ENCODE results near the gene TCEAL9.
"Not testable (repeated sequence)": the region's sequence is repeated elsewhere in the genome, so short reads cannot be mapped to it uniquely, and the experiment has no call there.

TCEAL9 gene

GRCh38 chrX:103384672-103385071, 28.4 kb downstream of the TCEAL9 start:
- DNase-seq (ENCODE audit: low spot score), result no peak
- TF ChIP-seq, protein P1, sequence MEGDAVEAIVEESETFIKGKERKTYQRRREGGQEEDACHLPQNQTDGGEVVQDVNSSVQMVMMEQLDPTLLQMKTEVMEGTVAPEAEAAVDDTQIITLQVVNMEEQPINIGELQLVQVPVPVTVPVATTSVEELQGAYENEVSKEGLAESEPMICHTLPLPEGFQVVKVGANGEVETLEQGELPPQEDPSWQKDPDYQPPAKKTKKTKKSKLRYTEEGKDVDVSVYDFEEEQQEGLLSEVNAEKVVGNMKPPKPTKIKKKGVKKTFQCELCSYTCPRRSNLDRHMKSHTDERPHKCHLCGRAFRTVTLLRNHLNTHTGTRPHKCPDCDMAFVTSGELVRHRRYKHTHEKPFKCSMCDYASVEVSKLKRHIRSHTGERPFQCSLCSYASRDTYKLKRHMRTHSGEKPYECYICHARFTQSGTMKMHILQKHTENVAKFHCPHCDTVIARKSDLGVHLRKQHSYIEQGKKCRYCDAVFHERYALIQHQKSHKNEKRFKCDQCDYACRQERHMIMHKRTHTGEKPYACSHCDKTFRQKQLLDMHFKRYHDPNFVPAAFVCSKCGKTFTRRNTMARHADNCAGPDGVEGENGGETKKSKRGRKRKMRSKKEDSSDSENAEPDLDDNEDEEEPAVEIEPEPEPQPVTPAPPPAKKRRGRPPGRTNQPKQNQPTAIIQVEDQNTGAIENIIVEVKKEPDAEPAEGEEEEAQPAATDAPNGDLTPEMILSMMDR (IDR thresholded peaks at IDR 0.05; ENCODE audit: borderline replicate concordance, control extremely low read depth, extremely low read depth, insufficient read depth, missing control alignments), result no peak
- in situ Hi-C loops (cut with MboI; ENCODE audit: low sequenced_read_pairs, unreplicated experiment), result no loop called here

GRCh38 chrX:103385283-103385830, 29.1 kb downstream of the TCEAL9 start:
- DNase-seq (ENCODE audit: low spot score); in situ Hi-C loops (cut with MboI; ENCODE audit: low sequenced_read_pairs, unreplicated experiment): not testable (repeated sequence)

DNA sequence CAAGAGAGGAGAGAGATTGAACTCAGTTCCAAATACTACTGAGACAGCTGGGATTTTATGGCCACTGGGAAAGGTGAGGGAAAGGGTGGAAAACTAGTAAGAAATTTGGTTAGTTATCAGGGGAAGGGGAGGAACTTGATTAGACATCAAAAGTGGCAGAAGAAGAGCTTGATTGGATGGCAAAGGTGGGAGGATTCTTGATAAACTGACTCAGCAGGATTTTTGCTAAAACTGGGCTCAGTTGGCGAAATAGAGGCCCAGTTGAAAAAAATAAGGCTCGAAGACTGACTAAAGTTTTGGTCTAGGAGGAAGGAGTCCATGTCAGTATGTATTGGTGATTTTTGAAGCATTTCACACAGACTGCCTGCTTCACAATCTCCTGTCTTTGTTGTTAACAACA, 30.0 kb downstream of the TCEAL9 start:
- TF ChIP-seq, protein P1 (IDR thresholded peaks at IDR 0.05; ENCODE audit: borderline replicate concordance, control extremely low read depth, extremely low read depth, insufficient read depth, missing control alignments), result no peak
- DNase-seq (ENCODE audit: low spot score), result no peak
- in situ Hi-C loops (cut with MboI; ENCODE audit: low sequenced_read_pairs, unreplicated experiment), result no loop called here

GRCh38 chrX:103393487-103393886, 37.2 kb downstream of the TCEAL9 start:
- TF ChIP-seq, protein P1 (IDR thresholded peaks at IDR 0.05; ENCODE audit: borderline replicate concordance, control extremely low read depth, extremely low read depth, insufficient read depth, missing control alignments), result no peak
- in situ Hi-C loops (cut with MboI; ENCODE audit: low sequenced_read_pairs, unreplicated experiment), result no loop called here
- DNase-seq (ENCODE audit: low spot score), result no peak

- DNase-seq (ENCODE audit: low spot score), result no peak
- in situ Hi-C loops (cut with MboI; ENCODE audit: low sequenced_read_pairs, unreplicated experiment), result no loop called here
- TF ChIP-seq, protein P1 (IDR thresholded peaks at IDR 0.05; ENCODE audit: borderline replicate concordance, control extremely low read depth, extremely low read depth, insufficient read depth, missing control alignments), result no peak
Observed at GRCh38 chrX:103396186-103396585, 39.9 kb downstream of the TCEAL9 start.

- in situ Hi-C loops (cut with MboI; ENCODE audit: low sequenced_read_pairs, unreplicated experiment), result no loop called here
- DNase-seq (ENCODE audit: low spot score), result no peak
- TF ChIP-seq, protein P1 (IDR thresholded peaks at IDR 0.05; ENCODE audit: borderline replicate concordance, control extremely low read depth, extremely low read depth, insufficient read depth, missing control alignments), result no peak
Observed at GRCh38 chrX:103396660-103397059, 40.4 kb downstream of the TCEAL9 start.

DNA sequence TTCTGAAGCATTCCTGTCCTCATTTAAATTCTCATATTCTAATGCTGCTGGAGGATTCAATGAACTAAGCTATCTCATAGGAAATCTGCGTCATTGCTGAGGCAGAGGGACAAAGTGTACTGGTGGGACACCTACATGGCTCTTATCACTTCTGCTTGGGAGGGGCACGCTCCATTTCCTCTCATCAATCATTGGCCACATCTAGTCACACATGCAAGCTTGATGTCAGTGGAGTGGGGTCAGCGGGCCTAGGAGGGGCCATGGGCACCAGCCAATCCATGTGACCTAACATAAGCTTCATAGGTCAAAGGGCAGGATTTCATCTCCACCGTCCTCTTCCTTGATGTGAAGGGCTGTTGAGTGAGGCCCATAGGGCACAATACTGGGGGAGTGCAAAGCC, 41.4 kb downstream of the TCEAL9 start:
- DNase-seq (ENCODE audit: low spot score), result no peak
- in situ Hi-C loops (cut with MboI; ENCODE audit: low sequenced_read_pairs, unreplicated experiment), result no loop called here
- TF ChIP-seq, protein P1 (IDR thresholded peaks at IDR 0.05; ENCODE audit: borderline replicate concordance, control extremely low read depth, extremely low read depth, insufficient read depth, missing control alignments), result no peak

All from GM13976 (cell line).